Measurements from ENCODE around the gene GRK5.

GRK5 gene

DNA sequence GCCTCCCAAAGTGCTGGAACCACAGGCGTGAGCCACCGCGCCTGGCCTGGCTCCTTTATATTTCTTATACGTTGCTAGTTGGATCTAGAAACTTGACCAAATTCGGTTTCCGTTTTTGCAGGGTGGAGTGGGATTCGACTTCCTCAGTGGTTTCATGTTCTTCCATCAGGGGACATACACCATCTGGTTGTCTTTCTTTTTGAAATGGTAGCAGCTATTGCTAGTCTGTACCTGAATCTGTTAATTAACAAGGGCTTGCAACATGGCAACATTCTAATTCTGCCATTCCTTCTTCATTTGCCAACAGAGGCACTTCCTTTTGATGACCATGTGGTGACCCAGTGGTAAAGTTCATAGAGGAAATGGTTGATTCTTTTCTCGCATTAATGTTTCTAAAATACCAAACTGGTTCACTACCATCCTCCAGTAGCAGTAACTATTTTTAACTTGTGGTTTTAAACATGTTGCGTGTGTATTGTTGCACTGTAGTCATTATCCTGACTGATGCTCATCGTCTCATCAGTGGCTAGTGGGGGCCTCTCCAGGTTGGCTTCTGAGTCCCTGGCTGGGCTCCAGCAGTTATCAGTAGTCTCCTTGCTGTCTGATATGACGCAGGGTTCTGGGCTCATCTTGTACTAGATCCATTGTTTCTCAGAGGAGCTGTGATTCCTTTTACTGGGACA lies 175.9 kb downstream of the GRK5 start:
- TF ChIP-seq, protein P1, sequence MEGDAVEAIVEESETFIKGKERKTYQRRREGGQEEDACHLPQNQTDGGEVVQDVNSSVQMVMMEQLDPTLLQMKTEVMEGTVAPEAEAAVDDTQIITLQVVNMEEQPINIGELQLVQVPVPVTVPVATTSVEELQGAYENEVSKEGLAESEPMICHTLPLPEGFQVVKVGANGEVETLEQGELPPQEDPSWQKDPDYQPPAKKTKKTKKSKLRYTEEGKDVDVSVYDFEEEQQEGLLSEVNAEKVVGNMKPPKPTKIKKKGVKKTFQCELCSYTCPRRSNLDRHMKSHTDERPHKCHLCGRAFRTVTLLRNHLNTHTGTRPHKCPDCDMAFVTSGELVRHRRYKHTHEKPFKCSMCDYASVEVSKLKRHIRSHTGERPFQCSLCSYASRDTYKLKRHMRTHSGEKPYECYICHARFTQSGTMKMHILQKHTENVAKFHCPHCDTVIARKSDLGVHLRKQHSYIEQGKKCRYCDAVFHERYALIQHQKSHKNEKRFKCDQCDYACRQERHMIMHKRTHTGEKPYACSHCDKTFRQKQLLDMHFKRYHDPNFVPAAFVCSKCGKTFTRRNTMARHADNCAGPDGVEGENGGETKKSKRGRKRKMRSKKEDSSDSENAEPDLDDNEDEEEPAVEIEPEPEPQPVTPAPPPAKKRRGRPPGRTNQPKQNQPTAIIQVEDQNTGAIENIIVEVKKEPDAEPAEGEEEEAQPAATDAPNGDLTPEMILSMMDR (IDR thresholded peaks at IDR 0.05; ENCODE audit: low read depth, low read length, poor library complexity, severe bottlenecking), result no peak
- TF ChIP-seq EZH2phosphoT487 (IDR thresholded peaks at IDR 0.05; ENCODE audit: borderline replicate concordance, low read length), result no peak
- no peaks in the 10 kb centered on the region for H3K9me2 ChIP-seq (replicated peaks; ENCODE audit: control insufficient read depth, low read length)
- H3K27me3 ChIP-seq (ENCODE audit: control insufficient read depth, low read length), result no peaks in the 10 kb centered on the region
- H3K36me3 ChIP-seq (ENCODE audit: control insufficient read depth, low read length), result no peaks in the 10 kb centered on the region
- no peak overlapping the region for H3K4me2 ChIP-seq (ENCODE audit: low read length)
- H3K79me2 ChIP-seq (ENCODE audit: control insufficient read depth, low read length), result no peaks in the 10 kb centered on the region
- H3K27ac ChIP-seq (ENCODE audit: low read depth, low read length), result no peak overlapping the region
- no peak overlapping the region for H3K4me3 ChIP-seq (ENCODE audit: low read length)
- peaks cover 18% of the 10 kb centered on the region for H3K4me1 ChIP-seq (ENCODE audit: control insufficient read depth, low read length)
- no peaks in the 10 kb centered on the region for H3K9me3 ChIP-seq (ENCODE audit: control insufficient read depth, insufficient read depth, low read length)
- no peaks in the 10 kb centered on the region for H4K20me1 ChIP-seq (ENCODE audit: control insufficient read depth, insufficient read depth, low read depth, low read length)
- H3F3A ChIP-seq (ENCODE audit: control insufficient read depth, insufficient read depth), result no peaks in the 10 kb centered on the region

DNA sequence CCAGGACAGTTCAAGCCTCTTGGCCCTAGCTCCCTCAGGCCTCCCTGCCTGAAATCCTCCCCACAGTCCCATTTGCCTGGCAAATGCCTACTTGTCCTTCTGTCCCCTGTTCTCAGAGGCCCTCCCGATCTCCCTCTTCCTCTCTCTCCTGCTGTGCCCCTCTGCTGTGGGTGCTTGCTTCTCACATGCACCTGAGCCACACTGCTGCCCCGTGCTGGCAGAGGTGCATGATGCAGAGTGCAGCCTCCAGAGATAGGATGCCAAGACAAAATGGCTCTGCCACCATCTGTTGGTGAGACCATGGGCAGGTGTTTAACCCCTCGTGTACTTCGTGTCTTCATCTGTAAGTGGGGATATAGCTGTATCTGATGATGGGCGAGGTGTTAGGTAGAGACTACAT lies 176.8 kb downstream of the GRK5 start:
- no peak for TF ChIP-seq EZH2phosphoT487 (IDR thresholded peaks at IDR 0.05; ENCODE audit: borderline replicate concordance, low read length)
- TF ChIP-seq, protein P1 (IDR thresholded peaks at IDR 0.05; ENCODE audit: low read depth, low read length, poor library complexity, severe bottlenecking), result no peak
- Histone ChIP-seq H3K4me2 (ENCODE audit: low read length) (no peak overlapping the region), H3K4me3 (ENCODE audit: low read length) (no peak overlapping the region)

DNA sequence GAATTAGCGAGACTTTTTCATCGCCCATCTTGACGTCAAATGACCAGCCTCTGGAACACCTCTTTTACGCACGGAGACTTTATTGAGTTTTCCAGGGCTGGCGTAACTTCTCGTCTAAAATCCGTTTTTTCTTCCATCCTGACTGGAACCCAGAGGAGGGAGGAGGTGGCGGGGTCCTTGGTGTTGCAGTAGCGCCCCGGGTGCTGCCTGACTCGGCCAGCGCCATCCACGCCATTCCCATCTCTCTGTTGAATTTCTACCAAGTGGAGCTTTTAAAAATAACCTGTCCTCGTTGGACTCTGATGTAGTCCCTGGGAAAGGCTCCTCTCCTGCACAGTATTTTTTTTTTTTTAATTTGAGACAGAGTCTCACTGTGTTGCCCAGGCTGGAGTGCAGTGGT lies 179.3 kb downstream of the GRK5 start:
- TF ChIP-seq, protein P1 (IDR thresholded peaks at IDR 0.05; ENCODE audit: low read depth, low read length, poor library complexity, severe bottlenecking), result no peak
- TF ChIP-seq EZH2phosphoT487 (IDR thresholded peaks at IDR 0.05; ENCODE audit: borderline replicate concordance, low read length), result no peak
- H3K27ac ChIP-seq (ENCODE audit: low read depth, low read length), result no peak overlapping the region
- no peaks in the 10 kb centered on the region for H3K9me2 ChIP-seq (replicated peaks; ENCODE audit: control insufficient read depth, low read length)
- 0 out of 2 replicates have a peak, but pooled peaks cover 3% of the 10 kb centered on the region for H4K20me1 ChIP-seq (ENCODE audit: control insufficient read depth, insufficient read depth, low read depth, low read length)
- H3K4me1 ChIP-seq (ENCODE audit: control insufficient read depth, low read length), result peaks cover 15% of the 10 kb centered on the region
- no peaks in the 10 kb centered on the region for H3K36me3 ChIP-seq (ENCODE audit: control insufficient read depth, low read length)
- no peaks in the 10 kb centered on the region for H3F3A ChIP-seq (ENCODE audit: control insufficient read depth, insufficient read depth)
- H3K9me3 ChIP-seq (ENCODE audit: control insufficient read depth, insufficient read depth, low read length), result no peaks in the 10 kb centered on the region
- H3K79me2 ChIP-seq (ENCODE audit: control insufficient read depth, low read length), result no peaks in the 10 kb centered on the region
- no peak overlapping the region for H3K4me3 ChIP-seq (ENCODE audit: low read length)
- no peak overlapping the region for H3K4me2 ChIP-seq (ENCODE audit: low read length)
- H3K27me3 ChIP-seq (ENCODE audit: control insufficient read depth, low read length), result peaks cover 3% of the 10 kb centered on the region; the same call in 1 of the 2 replicates

More for the DNA sequence above, 176.8 kb downstream of the GRK5 start:
- H4K20me1 ChIP-seq (ENCODE audit: control insufficient read depth, insufficient read depth, low read depth, low read length), result no peaks in the 10 kb centered on the region
- no peak overlapping the region for H3K27ac ChIP-seq (ENCODE audit: low read depth, low read length)
- H3F3A ChIP-seq (ENCODE audit: control insufficient read depth, insufficient read depth), result no peaks in the 10 kb centered on the region
- H3K36me3 ChIP-seq (ENCODE audit: control insufficient read depth, low read length), result no peaks in the 10 kb centered on the region
- no peaks in the 10 kb centered on the region for H3K9me2 ChIP-seq (replicated peaks; ENCODE audit: control insufficient read depth, low read length)
- H3K79me2 ChIP-seq (ENCODE audit: control insufficient read depth, low read length), result no peaks in the 10 kb centered on the region
- no peaks in the 10 kb centered on the region for H3K27me3 ChIP-seq (ENCODE audit: control insufficient read depth, low read length)
- no peaks in the 10 kb centered on the region for H3K9me3 ChIP-seq (ENCODE audit: control insufficient read depth, insufficient read depth, low read length)
- H3K4me1 ChIP-seq (ENCODE audit: control insufficient read depth, low read length), result peaks cover 18% of the 10 kb centered on the region
